Islet of Langerhans (tissue), 1 donor: ENCODE measurements around the gene ARL15.
A peak's percentile ranks its signal among the peaks of the same experiment; 100 is the strongest.

ENCODE experiments used
- FAIRE-seq: peaks from one replicate; lab custom pipeline; 2011; peaks lifted over from hg19 to GRCh38; lab: Jason Lieb, UNC

Gene ARL15

DNA sequence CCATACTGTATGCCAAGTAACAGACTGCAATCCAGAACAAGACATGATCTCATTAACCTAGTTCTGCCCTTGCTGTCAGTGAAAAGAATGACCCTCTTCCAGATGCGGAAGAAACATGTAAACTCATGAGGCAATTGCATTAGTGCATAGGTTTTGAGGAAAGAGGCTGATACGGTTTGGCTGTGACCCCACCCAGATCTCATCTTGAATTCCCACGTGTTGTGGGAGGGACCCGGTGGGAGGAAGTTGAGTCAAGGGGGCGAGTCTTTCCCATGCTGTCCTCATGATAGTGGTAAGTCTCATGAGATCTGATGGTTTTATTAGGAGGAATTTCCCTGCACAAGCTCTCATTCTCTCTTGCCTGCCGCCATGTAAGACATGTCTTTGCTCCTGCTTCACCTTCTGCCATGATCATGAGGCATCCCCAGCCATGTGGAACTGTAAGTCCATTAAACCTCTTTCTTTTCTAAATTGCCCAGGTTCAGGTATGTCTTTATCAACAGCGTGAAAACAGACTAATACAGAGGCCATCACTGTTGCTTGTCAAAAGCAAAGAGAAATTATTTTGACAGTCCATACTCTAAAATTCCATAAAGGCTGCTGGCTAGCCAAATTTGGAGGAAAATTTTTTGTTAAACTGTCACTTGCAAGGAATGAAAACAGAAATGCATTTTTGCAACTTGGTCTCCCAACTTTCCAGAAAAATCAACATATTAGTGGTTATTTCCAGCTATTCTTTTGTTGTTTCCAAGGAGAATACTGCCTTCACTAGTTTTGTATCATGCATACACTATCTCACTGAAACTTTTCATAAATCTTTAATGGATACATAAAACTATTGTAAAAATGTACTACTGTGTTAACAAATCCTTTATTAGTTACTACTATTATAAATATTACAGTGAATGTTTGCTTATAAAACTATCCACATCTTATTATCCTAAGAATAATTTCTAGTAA, 3.2 kb upstream of the ARL15 start:
- FAIRE-seq = no peak

DNA sequence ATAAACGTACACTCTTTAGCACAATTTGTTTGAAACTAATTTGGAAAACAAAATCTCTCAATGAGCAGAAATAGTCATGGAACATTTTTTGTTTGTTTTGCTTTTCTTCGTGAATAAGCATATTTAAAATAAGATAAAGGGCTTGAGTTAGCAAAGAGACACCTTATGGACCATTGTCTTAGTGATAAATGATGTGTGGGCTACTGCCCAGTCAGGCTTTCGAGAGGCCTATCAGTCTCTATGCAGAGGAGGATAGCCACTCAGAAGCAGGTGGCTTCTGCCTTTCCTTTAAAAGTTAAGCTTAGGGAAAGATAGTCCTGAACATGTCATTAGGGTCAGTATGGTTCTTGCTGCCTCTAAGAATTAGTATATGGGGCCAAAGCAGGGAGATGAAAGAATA, 2.1 kb upstream of the ARL15 start:
- FAIRE-seq = no peak

DNA sequence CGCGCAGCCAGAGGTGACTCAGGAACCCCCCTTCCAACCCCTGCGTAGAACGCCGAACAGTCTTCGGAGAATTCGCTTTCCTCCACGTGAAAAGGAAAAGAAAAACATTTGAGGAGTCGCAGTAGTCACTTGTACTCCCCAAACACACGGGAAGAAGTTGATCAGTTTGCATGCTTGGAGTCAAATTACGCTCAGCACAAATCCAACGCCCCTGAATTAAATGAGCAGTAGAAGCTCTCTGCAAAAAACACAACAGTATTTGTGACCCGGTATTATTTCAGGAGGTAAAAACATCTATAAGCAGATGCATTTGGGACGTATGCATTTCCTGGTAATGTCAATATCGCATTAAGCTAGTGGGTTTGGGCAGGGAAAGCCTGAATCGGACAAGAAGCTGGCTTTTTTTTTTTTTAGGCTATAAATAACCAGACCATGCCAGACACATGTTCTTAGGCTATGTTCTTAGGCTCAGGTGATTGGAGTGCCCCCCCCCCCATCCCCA, 854 bp upstream of the ARL15 start:
- FAIRE-seq = no peak

DNA sequence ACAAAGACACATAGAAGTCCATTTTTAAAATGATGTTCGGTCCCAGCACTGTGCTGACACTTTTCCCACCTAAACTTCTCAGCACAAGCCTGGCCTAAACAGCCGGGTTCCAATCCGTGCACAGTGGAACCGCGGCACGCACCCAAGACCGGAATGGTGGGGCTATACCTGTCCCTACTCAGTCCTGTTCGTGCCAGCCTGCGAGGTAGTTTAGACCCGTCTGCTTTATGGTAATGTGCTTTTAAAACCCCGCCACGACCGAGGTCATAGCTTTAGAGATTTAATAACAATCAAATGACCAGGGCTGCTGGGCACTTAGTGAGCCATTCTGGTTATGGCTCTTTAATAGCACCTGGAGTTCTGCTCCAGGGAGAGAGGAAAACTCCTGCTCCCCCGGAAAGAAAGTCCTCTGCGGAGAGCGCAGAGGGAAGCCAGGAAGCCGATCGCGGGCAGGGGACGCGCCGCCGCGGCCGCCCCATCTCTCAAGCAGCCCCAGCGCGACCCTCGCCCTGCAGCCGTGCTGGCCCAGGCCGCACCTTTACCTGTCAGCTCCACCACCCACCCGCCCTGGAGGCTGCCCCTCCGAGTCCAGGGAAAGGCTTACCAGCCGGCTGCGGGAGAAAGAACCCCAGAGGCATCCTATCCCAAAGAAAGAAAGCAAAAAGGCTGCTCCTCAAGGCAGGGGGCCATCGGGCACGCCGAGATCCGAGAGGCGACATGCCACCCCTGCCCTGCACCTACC, 511 bp downstream of the ARL15 start:
- FAIRE-seq = no peak

DNA sequence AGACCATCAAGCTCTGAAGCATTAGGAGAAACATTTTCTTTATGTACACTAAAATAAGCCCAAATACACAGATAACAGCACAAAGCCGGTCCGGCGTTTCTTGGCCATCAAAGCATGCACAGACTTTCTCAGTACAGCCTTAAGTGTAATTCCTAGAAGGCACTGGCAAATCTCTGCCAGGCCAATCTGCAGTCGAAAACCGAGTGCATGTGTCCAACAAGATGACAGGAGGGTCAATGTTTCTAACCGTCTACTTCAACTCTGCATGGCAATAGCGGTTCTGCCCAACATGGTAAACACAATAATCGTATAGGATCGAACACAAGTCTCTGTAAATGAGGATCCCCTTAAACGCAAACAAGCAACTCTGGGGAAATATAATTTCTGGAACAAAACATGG, 1.1 kb downstream of the ARL15 start:
- FAIRE-seq = no peak

DNA sequence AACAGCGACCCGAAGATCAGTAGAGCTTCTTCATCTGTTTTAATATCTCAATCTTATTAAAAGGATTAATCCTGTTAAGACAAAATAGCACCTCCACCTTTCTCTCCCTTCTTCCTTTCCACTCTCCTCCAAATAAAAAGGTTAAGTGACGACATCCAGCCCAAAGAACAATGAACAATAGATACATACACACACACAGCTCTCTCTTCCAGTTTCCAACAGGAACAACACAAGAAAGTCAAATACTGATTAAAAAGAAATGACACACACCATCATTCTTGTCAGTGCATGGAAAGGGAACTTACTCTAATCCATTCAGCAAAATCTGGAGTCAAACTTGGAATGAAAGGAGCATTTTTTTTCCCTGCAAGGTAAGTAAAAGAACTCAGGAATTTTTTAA, 2.8 kb downstream of the ARL15 start:
- FAIRE-seq = no peak

DNA sequence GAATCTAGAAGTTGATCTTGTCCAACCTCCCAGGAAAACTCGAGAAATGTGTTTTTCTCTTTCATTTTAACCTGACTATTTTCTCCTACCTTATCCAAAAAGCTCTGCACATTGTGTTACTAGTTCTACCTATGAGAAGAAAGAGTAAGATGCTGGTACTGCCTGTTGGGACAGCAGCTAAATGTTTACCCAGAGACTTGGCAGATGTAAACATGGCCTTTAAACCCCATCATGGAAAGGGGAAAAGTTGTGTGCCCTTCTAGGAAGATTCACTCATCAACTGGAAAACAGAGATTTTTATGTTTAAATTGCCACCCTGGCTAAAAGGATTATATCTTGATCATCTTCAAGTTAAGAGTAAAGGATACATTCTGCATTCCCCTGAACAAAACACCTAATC, 3.5 kb downstream of the ARL15 start:
- FAIRE-seq = no peak

DNA sequence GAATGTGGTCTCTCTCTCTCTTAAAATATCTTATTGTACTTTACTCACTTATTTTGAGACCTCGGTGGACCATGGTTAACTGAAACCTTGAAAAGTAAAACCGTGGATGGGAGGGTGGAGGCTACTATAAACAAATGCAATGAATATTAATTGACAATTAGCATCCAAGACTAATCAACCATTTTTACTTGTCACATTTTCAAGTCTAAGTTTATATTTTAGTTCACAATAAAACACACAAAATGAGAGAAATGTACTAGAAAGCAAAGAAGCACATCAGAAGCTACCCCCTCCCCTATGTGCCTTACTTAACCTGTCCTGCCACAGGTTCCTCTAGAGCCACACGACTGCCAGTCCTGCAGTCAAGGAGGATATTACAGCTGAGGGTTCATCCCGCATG, 4.6 kb downstream of the ARL15 start:
- no peak for FAIRE-seq

DNA sequence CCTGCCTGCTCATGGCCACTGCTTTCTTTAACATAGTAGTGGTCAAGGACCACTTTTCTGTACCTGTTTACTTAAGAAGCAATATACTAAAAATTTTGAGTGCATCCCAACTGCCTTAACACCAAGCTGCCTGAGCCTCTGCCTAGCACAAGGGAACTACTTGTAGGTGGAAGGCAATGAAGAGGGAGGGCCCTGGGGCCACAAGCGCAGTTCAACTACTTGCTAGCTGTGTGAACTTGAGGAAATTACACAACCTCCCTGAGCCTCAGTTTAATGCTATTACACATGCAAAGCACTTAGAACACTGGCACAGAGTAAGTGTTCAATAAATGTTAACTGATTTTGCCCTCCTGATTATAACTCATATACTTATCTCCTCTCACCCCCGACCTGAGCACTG, 6.3 kb downstream of the ARL15 start:
- no peak for FAIRE-seq

DNA sequence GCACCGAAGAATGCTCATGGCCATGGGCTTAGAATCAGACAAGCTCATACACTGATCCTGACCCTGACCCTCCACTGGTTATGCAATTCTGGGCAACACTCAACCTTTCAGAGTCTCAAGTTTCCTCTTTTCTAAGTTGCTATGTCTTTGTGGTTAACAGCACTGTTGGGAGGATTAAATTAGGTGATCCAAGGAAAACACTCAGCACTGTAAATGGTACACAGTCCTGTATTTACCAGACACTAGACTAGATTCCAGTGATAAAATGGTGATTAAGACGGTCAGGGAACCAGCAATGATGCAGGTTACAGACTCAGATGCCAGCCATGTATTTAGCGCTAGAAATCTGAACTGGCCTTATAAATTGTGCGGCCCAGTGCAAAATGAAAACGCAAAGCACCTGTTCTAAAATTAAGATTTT, 8.1 kb downstream of the ARL15 start:
- no peak for FAIRE-seq

DNA sequence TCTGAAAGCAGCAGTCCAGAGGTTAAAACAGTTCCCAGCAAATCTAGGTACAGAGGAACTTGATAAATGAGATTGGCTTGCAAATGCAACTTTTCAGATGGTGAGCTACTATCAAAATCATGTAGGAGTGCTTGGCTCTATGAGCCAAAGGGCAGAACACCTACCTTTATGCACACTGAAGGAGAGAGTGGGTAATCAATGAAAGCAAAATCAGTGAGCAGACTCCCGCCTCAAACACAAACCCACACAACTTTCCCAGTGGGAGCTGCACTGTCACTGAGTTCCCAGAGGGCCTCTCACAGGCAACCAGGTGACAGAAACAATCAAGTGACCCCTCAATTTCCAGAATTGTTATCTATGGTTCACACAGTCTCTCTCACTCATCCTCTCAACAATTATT, 8.5 kb downstream of the ARL15 start:
- no peak for FAIRE-seq

DNA sequence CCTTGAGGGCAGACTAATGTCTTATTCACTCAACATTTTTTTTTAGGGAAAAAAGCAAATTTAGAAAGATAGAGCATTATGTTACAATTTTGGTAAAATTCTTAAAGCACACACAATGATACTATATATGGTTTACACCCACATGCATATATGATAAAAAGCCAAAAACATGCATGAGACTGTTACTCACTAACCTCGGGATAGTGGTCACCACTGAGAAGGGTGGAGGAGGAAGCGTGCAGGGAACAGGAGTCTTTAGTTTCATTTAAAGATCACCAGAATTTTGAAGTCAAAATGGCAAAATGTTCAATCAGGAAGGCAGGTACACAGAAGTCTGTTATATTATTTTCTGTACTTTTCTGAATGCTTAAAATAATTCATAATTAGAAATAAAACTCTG, 9.2 kb downstream of the ARL15 start:
- no peak for FAIRE-seq

DNA sequence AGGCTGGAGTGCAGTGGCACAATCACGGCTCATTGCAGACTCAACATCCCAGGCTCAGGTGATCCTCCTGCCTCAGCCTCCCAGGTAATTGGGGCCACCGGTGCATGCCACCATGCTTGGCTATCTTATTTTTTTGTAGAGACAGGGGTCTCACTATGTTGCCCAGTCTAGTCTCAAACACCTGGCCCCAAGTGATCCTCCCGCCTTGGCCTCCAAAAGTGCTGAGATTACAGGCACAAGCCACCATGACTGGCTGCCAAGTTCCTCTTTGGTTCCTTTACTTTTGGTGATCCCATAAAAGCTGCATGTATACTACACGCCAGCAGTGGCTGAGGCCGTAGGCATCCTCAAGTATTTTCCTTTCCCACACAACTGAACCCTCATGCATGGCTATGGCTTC, 11.4 kb downstream of the ARL15 start:
- FAIRE-seq = no peak

DNA sequence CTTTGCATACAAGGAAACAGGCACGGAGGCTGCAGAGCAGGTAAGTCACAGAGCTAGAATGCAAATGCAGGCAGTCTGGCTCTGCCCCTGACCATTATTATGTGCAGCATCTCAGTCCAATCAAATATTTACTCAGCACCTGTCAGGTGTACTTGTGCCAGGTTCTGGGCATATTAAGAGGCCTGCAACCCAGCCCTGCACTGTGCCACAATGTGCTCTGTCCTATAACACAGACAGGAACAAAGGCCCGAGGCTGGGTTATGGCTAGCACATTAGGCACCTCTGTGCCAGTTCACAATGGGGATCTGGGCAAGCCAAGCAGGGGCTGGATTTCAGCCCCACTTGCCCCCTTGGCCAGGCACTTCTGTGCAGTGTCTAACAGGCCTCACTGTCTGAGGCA, 14.0 kb downstream of the ARL15 start:
- FAIRE-seq = peak; percentile 65

DNA sequence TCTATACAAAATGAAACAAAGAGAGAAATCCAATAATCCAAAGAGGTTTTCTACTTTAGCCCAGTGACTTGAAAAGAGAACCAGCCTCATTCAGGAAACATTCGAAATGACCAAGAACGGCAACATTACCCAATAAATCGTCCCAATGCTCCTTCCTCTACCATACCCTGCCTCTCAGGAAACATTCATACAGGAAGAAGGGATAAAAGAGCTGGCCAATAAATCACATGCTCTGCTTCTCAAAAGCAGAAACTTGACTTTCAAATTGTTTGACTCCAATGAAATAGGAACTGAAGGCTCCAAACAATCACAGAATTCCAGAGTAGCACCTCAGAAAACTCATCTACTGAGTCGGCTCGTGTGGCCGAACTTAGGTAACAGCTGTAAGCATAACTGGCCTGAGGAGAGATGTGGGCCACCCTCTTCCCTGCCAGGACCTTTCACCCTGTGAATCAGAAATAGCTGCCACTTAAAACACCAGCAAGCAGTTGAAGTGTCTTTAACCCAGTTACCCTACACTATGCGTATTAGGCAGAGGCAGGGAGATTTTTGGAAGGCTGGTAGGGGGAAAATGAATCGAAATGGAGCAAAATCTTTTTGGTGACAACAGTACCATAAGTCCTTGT, 14.6 kb downstream of the ARL15 start:
- peak; percentile 47 for FAIRE-seq

DNA sequence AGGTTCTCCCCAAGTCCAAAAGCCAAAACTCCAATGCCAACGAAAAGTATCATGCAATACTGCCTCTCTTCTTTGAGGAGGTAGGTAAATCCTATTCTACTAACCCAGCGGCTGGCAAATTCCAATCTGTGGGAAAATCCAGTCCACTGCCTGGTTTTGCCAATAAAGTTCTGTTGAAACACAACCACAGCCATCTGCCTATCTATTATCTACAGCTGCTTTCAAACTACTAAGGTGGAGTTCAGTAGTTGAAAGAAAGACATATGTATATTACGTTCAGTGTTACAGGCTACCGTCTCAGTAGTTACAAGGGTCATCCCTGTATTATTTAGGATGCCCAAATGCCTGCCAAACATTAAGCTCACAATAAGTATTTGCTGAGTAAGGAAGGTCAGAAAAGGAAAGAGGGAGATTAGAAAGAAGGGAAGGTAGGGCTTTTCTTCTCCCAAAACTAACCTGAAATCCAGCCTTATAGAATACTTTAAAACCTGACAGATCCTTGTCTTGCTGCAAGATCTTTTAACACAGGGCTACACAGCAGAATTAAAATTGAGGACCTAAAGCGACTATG, 16.2 kb downstream of the ARL15 start:
- FAIRE-seq = no peak

DNA sequence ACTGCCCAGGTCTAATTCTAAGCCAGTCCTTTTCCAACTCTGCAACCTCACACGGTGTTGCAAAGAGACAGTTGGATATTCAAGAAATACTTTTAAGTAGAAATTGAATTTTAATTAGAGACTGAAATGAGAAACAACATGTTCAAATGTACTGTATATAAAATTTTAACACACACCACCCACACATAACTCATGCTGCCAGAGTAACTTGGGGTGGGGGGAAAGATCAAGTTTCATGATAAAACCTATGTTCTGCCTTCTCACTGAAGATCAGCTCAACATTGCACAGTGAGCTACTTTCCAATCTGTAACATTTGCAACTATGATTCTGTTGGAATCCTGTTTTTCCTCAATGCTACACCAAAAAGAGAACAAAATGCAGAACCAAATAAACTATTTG, 17.5 kb downstream of the ARL15 start:
- no peak for FAIRE-seq

DNA sequence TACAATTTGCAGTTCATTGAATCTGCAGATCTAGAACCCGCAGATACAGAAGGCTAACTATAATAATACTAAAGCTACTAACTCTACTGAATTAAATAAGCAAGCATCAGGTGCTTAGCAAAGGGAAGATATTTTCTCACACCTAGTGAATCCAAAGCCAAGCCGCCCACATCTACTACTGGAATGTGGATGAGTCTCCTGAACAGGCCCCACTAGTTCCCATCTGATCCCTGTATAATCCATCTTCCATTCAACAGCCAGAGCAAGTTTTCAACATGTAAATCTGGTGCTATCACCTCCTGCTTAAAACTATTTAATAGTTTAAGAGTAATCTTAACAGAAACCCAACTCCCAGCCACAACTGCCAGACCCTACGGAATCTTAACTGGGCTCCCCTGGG, 18.9 kb downstream of the ARL15 start:
- no peak for FAIRE-seq

DNA sequence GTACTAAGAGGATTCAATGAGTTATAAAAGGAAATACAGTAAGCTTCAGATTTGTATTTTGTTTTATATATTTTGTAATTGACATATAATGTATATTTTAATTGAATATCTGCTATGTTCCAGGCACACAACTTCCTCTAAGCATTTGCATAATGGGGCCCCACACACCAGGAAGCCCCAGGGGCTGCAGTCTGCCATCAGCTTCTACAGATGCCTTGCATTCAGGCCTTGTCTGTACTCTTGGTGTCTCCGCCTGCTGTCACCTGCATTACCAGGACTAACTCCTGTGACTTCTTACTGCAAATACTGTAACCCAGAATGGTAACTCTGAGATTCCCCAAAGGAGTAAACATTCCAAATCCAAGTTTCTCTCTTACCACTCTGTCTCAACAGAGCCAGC, 20.6 kb downstream of the ARL15 start:
- FAIRE-seq = no peak

DNA sequence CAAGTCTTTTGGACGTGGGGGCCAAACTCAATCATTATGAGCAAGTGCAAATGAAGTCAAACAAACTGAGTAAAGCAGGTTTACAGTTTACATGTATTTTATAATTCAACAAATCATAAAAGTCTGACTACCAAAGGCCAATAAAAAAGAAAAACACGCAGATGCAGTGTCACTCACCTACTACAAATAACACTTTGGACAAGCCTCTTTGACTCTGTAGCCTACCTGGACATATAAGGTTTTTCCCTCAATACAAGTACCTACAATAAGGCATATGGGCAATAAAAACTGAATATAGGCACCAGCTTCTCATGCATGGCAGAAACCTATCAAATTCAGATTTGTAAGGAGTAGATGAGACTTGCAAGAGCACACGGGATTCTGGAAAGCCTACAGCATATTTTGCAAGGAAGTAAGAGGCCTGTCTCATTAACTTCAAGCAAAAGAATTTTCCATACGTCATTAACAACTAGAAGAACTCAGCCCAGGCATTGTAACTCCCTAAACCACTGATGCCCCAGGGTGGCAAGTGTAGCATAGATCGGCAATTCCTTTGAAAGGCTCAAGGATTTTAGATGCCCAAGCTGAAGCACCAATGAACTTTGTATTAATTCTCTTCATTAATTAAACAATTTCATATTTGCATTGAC, 21.7 kb downstream of the ARL15 start:
- no peak for FAIRE-seq

DNA sequence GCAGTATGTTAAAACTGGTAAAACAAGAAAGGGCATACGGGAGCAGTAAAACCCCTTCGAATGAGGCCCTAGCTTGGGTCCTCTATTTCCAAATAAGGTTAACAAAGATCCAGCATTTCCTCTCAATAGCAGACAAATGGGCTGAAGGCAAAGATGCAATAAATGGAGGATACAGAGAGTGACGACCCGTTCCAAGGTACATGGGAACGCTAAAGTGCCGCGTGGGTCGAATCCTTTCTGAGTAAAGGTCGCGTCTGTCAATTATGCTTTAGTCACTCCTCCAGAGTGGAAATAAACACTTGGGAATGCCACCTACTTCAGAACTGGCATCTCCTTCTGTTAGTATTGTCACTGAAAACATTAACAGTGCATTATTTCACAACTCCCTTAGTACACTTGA, 24.7 kb downstream of the ARL15 start:
- FAIRE-seq = no peak

DNA sequence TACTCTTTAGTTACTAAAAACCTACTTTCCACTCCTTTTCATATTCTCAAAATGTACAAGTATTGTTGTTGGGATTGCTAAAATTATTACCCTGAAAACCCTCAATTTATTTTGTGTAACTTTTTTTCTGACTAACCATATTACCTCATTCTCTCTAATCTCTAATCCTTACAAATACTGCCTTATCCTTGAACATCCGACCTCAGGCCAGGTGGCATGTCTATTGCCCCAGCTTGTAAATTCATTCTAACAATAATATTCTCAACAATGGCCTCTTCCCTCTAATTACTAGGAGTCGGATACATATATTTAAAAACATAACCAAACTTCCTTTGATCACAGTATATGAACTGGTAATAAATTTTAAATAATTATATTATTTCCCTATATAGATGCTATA, 25.8 kb downstream of the ARL15 start:
- FAIRE-seq = no peak
